ENCODE measurements around the gene AFF3. TPM values are rescaled to one million over a fixed set of nuclear protein-coding genes. Genes with fewer than 3 reads are reported as not detected.

The AFF3 gene
- total RNA-seq, 1 experiment from 2014 or later: 0.61 TPM

DNA sequence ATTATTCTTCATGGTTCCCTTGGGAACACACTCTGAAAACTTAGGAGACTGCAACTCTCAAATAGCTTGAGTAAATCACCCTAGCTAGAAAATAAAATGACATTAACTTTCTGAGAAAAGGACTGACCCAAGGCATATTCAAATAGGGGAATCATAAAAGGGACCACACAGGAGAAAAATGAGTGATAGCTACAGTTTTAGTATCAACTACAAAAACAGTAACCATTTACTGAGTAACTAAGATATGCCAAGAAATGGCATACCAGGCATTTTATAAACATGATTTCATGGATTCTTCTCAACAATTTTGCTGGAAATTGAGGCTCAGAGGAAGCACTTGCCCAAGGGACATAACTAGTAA is 84.5 kb downstream of the AFF3 start:
- ChIA-PET RAD21 (ENCODE audit: low non-redundant PET in 1 of 2, low total read pairs in 2 of 2, uncharacterized antibody in 2 of 2, unreplicated experiment in 2 of 2) (no interaction called here), CTCF (no interaction called here), POLR2A (interaction anchor here (1.1 kb wide), 1 partner anchor 12 kb away, joined by 3 read pairs; no protein-coding TSS in a partner anchor)
- no peaks in the 10 kb centered on the region for H3K9me2 ChIP-seq (ENCODE audit: insufficient read depth)
- H3K27me3 ChIP-seq (ENCODE audit: insufficient read depth, low read length): peaks cover 5% of the 10 kb centered on the region
- H3K79me2 ChIP-seq (ENCODE audit: insufficient read depth, low read length): no peaks in the 10 kb centered on the region
- no peak overlapping the region for H3K27ac ChIP-seq (ENCODE audit: low read depth, low read length)
- H4K20me1 ChIP-seq (ENCODE audit: insufficient read depth): no peaks in the 10 kb centered on the region
- intact Hi-C loops (cut with micrococcal nuclease): no loop called here
- no peaks in the 10 kb centered on the region for H3K4me1 ChIP-seq (ENCODE audit: control insufficient read depth in 1 of 2, insufficient read depth in 2 of 2, low read length in 2 of 2)
- TF ChIP-seq TCF7L2 (IDR thresholded peaks at IDR 0.05; ENCODE audit: borderline replicate concordance, extremely low read depth, insufficient read depth, insufficient read length) (no peak), JUND (IDR thresholded peaks at IDR 0.05) (no peak), EGR1 (IDR thresholded peaks at IDR 0.05; ENCODE audit: low read depth) (no peak), ELF1 (IDR thresholded peaks at IDR 0.05; ENCODE audit: borderline replicate concordance, low read depth) (no peak), POLR2AphosphoS5 (IDR thresholded peaks at IDR 0.05; ENCODE audit: low read depth, low read length) (no peak), ZFX (IDR thresholded peaks at IDR 0.05) (no peak), POLR2A (IDR thresholded peaks at IDR 0.05; ENCODE audit: borderline replicate concordance, extremely low read depth, insufficient read depth, insufficient read length) (no peak), EZH2 (IDR thresholded peaks at IDR 0.05) (no peak), ZNF274 (IDR thresholded peaks at IDR 0.05; ENCODE audit: low read depth, low read length) (no peak), YY1 (IDR thresholded peaks at IDR 0.05; ENCODE audit: extremely low read depth, insufficient replicate concordance, low read depth, low read length) (no peak), SP1 (IDR thresholded peaks at IDR 0.05; ENCODE audit: low read depth) (no peak), RAD21 (IDR thresholded peaks at IDR 0.05; ENCODE audit: low read depth) (no peak)
- TF ChIP-seq, protein P1, sequence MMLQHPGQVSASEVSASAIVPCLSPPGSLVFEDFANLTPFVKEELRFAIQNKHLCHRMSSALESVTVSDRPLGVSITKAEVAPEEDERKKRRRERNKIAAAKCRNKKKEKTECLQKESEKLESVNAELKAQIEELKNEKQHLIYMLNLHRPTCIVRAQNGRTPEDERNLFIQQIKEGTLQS (IDR thresholded peaks at IDR 0.05): no peak
- TF ChIP-seq, protein P2, sequence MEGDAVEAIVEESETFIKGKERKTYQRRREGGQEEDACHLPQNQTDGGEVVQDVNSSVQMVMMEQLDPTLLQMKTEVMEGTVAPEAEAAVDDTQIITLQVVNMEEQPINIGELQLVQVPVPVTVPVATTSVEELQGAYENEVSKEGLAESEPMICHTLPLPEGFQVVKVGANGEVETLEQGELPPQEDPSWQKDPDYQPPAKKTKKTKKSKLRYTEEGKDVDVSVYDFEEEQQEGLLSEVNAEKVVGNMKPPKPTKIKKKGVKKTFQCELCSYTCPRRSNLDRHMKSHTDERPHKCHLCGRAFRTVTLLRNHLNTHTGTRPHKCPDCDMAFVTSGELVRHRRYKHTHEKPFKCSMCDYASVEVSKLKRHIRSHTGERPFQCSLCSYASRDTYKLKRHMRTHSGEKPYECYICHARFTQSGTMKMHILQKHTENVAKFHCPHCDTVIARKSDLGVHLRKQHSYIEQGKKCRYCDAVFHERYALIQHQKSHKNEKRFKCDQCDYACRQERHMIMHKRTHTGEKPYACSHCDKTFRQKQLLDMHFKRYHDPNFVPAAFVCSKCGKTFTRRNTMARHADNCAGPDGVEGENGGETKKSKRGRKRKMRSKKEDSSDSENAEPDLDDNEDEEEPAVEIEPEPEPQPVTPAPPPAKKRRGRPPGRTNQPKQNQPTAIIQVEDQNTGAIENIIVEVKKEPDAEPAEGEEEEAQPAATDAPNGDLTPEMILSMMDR (IDR thresholded peaks at IDR 0.05 in 2 of 3, conservative IDR thresholded peaks at IDR 0.05 in 1 of 3; ENCODE audit: borderline replicate concordance in 1 of 3, insufficient read depth in 1 of 3, low read depth in 2 of 3, low read length in 2 of 3): no peak
- TF ChIP-seq, protein P3, sequence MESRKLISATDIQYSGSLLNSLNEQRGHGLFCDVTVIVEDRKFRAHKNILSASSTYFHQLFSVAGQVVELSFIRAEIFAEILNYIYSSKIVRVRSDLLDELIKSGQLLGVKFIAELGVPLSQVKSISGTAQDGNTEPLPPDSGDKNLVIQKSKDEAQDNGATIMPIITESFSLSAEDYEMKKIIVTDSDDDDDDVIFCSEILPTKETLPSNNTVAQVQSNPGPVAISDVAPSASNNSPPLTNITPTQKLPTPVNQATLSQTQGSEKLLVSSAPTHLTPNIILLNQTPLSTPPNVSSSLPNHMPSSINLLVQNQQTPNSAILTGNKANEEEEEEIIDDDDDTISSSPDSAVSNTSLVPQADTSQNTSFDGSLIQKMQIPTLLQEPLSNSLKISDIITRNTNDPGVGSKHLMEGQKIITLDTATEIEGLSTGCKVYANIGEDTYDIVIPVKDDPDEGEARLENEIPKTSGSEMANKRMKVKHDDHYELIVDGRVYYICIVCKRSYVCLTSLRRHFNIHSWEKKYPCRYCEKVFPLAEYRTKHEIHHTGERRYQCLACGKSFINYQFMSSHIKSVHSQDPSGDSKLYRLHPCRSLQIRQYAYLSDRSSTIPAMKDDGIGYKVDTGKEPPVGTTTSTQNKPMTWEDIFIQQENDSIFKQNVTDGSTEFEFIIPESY (IDR thresholded peaks at IDR 0.05; ENCODE audit: extremely low read depth, insufficient replicate concordance, low read length): no peak
- TF ChIP-seq, protein P4, sequence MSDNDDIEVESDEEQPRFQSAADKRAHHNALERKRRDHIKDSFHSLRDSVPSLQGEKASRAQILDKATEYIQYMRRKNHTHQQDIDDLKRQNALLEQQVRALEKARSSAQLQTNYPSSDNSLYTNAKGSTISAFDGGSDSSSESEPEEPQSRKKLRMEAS (IDR thresholded peaks at IDR 0.05): no peak
- ATAC-seq (no peak), DNase-seq (ENCODE audit: low read depth, low spot score) (no peak)
- H3K9ac ChIP-seq (ENCODE audit: low read length): no peak overlapping the region
- BruUV-seq (replicated peaks): no TSS peak
- no peaks in the 10 kb centered on the region for H3K9me3 ChIP-seq (ENCODE audit: control insufficient read depth in 1 of 2, insufficient read depth in 1 of 2, low read depth in 1 of 2, low read length in 2 of 2)
- no peak overlapping the region for H2AFZ ChIP-seq (ENCODE audit: low read depth, low read length, poor library complexity, severe bottlenecking)
- H3K4me2 ChIP-seq (ENCODE audit: low read length): no peak overlapping the region
- no peaks in the 10 kb centered on the region for H3K36me3 ChIP-seq (ENCODE audit: control insufficient read depth in 1 of 2, insufficient read depth in 2 of 2, low read length in 2 of 2)
- H3K4me3 ChIP-seq (replicated peaks in 1 of 2; ENCODE audit: low read depth in 1 of 2, low read length in 2 of 2): no peak overlapping the region

Data from HCT116 (cell line).